Hepatocyte (in vitro differentiated cells): ENCODE measurements around the gene PDE4B.

Source experiments
- EZH2 ChIP-seq: fragments of 200-600 bp; sonication (generic); IDR thresholded peaks from 2 replicates; pipeline ENCODE4 v1.6.1; 2016; ENCODE audit warnings: antibody characterized with exemption, mild to moderate bottlenecking, borderline replicate concordance
- EZH2phosphoT487 ChIP-seq: fragments of 200-600 bp; sonication (generic); IDR thresholded peaks from one replicate; pipeline ENCODE4 v1.6.1; 2018; ENCODE audit warnings: antibody characterized with exemption, mild to moderate bottlenecking, low read depth, moderate library complexity; ENCODE audit not compliant: unreplicated experiment, severe bottlenecking
- TF ChIP-seq, protein P1 (sequence below): fragments of 200-600 bp; sonication (generic); IDR thresholded peaks from 2 replicates; pipeline ENCODE4 v1.5.1; 2016; ENCODE audit warnings: antibody characterized with exemption, mild to moderate bottlenecking; ENCODE audit not compliant: poor library complexity

DNA sequence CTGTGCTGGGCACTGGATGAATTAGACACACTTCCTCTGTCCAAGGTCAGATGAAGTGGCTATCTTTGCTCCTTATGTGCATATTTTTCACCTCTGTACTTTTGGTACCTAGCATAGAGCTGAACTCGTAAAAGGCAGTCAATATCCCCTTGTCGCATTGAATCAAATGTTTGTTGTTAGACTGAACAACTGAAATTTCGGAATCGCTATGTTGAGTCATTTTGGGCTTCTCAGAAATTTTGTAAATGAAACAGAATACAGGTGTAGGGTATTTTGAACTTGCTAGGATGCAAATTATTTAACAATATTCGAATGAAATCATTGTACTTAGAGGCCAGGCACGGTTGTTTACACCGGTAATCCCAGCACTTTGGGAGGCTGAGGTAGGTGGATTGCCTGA lies 48.0 kb downstream of the PDE4B start:
- TF ChIP-seq, protein P1, sequence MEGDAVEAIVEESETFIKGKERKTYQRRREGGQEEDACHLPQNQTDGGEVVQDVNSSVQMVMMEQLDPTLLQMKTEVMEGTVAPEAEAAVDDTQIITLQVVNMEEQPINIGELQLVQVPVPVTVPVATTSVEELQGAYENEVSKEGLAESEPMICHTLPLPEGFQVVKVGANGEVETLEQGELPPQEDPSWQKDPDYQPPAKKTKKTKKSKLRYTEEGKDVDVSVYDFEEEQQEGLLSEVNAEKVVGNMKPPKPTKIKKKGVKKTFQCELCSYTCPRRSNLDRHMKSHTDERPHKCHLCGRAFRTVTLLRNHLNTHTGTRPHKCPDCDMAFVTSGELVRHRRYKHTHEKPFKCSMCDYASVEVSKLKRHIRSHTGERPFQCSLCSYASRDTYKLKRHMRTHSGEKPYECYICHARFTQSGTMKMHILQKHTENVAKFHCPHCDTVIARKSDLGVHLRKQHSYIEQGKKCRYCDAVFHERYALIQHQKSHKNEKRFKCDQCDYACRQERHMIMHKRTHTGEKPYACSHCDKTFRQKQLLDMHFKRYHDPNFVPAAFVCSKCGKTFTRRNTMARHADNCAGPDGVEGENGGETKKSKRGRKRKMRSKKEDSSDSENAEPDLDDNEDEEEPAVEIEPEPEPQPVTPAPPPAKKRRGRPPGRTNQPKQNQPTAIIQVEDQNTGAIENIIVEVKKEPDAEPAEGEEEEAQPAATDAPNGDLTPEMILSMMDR = no peak
- no peak for TF ChIP-seq EZH2
- TF ChIP-seq EZH2phosphoT487 = no peak
